ENCODE measurements around the gene MAFG. TPM values are rescaled to one million over a fixed set of nuclear protein-coding genes. Genes with fewer than 3 reads are reported as not detected.

Gene MAFG
- 23.6 TPM for total RNA-seq (ENCODE audit: unreplicated experiment)
- long read RNA-seq, full-length matches to known transcripts = 1 of 1 reads
- long read RNA-seq, partial matches to known transcripts = 0 of 1 reads
- long read RNA-seq, other reads (novel, unspliced or antisense) = 0 of 1 reads

GRCh38 chr17:81927653-81928543 lies at the start of gene MAFG:
Gene MAFG (minus strand): TSS chr17:81927735. CDS start chr17:81923185, 4,550 bp downstream.
- Mint-ChIP-seq H3K4me3 (ENCODE audit: unreplicated experiment) (peak within 1 kb of the TSS; percentile 87), H3K27me3 (ENCODE audit: unreplicated experiment) (peaks cover 21% of the 10 kb centered on the region), H3K9me3 (ENCODE audit: unreplicated experiment) (no peaks in the 10 kb centered on the region), H3K27ac (ENCODE audit: unreplicated experiment) (peak within 1 kb of the TSS; percentile 81), H3K36me3 (ENCODE audit: low read depth, unreplicated experiment) (peaks cover 5% of the 10 kb centered on the region), H3K4me1 (ENCODE audit: unreplicated experiment) (peaks cover 13% of the 10 kb centered on the region)
- peak; percentile 92 for DNase-seq (ENCODE audit: low spot score)
- TF ChIP-seq CTCF (IDR thresholded peaks at IDR 0.05; ENCODE audit: unreplicated experiment) = peak; percentile 29

DNA sequence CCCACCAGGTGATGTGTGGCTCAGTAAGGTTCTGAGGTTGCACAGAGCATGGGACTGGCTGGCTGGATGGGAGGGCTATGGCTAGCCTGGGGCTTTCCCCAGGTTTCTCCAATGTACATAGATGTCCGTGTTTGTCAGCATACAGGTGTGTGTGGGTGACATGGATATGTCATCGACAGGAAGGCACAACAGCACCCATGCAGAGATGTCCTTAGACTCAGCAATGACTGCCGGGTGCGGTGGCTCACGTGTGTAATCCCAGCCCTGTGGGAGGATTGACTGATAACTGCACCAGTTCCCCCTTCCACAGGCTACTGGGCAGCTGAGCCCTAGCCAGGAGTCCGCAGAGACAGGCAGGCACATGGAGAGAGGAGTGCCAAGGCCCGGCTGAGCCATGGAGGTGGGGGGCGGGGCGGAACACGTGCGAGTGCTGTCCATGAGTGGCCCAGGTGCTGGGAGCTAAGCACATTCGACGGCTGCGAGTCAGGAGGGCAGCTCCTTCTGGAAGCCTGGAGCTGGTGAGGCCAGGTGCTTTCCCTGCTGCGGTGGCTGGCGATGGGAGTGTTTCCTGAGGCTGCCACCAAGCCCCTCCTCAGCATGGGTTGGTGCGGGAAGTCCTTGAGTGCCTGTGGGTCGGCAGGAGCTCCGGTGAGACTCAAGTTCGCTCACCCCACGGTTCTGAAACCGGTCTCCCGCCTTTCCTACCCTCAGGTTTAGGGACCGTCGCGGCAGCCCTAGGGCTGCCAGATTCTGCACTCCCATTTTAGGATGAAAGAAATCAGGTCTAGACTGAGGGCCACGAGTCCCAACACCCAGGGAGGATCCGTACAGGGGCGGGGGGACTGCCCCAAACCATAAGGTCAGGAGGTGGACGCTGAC lies 49.0 kb upstream of the MAFG start:
- DNase-seq (ENCODE audit: low spot score) = no peak
- H3K36me3 Mint-ChIP-seq (ENCODE audit: low read depth, unreplicated experiment) = no peaks in the 10 kb centered on the region
- no peaks in the 10 kb centered on the region for H3K9me3 Mint-ChIP-seq (ENCODE audit: unreplicated experiment)
- peak overlapping the region; percentile 88 for H3K27ac Mint-ChIP-seq (ENCODE audit: unreplicated experiment)
- H3K27me3 Mint-ChIP-seq (ENCODE audit: unreplicated experiment) = peaks cover 9% of the 10 kb centered on the region
- H3K4me1 Mint-ChIP-seq (ENCODE audit: unreplicated experiment) = no peaks in the 10 kb centered on the region
- peak overlapping the region; percentile 93 for H3K4me3 Mint-ChIP-seq (ENCODE audit: unreplicated experiment)
- TF ChIP-seq CTCF (IDR thresholded peaks at IDR 0.05; ENCODE audit: unreplicated experiment) = no peak

DNA sequence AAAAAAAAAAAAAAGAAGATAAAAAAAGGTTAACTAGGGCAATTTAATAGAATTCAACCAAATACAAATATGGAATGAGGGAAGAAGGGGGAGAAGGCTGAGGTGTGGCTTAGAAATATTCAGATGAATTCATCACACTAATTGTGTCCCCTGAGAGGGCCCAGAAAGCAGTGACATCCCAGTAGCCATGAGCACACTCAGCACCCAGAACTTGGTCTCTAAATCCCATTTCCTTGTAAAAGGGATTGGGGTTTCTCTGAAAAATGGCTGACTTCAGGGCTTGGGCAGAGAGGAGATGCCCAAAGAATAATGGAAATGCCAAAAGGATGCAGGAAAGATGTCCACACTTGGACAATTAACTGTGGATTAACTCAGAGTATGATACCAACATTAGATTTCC lies 45.9 kb upstream of the MAFG start:
- no peak for TF ChIP-seq CTCF (IDR thresholded peaks at IDR 0.05; ENCODE audit: unreplicated experiment)
- H3K4me1 Mint-ChIP-seq (ENCODE audit: unreplicated experiment) = no peaks in the 10 kb centered on the region
- no peaks in the 10 kb centered on the region for H3K36me3 Mint-ChIP-seq (ENCODE audit: low read depth, unreplicated experiment)
- no peak for DNase-seq (ENCODE audit: low spot score)
- H3K4me3 Mint-ChIP-seq (ENCODE audit: unreplicated experiment) = no peak overlapping the region
- H3K27me3 Mint-ChIP-seq (ENCODE audit: unreplicated experiment) = peaks cover 9% of the 10 kb centered on the region
- no peak overlapping the region for H3K27ac Mint-ChIP-seq (ENCODE audit: unreplicated experiment)
- H3K9me3 Mint-ChIP-seq (ENCODE audit: unreplicated experiment) = no peaks in the 10 kb centered on the region

GRCh38 chr17:81968850-81969812 lies 41.6 kb upstream of the MAFG start:
- Mint-ChIP-seq H3K27ac (ENCODE audit: unreplicated experiment) (no peak overlapping the region), H3K9me3 (ENCODE audit: unreplicated experiment) (no peaks in the 10 kb centered on the region), H3K27me3 (ENCODE audit: unreplicated experiment) (peaks cover 15% of the 10 kb centered on the region), H3K4me3 (ENCODE audit: unreplicated experiment) (no peak overlapping the region), H3K4me1 (ENCODE audit: unreplicated experiment) (no peaks in the 10 kb centered on the region), H3K36me3 (ENCODE audit: low read depth, unreplicated experiment) (no peaks in the 10 kb centered on the region)
- DNase-seq (ENCODE audit: low spot score) = no peak
- TF ChIP-seq CTCF (IDR thresholded peaks at IDR 0.05; ENCODE audit: unreplicated experiment) = no peak
